GM10847 (cell line): ENCODE data around the gene UHRF2.

ENCODE experiments used
- POLR2A ChIP-seq: IDR thresholded peaks from 2 replicates; pipeline ENCODE4 v1.6.1; 2011; ENCODE audit not compliant: insufficient read length; ENCODE audit errors: extremely low read depth

UHRF2 gene

GRCh38 chr9:6460189-6460768 is 47.3 kb downstream of the UHRF2 start:
- TF ChIP-seq POLR2A: no peak

GRCh38 chr9:6461619-6462018 is 48.6 kb downstream of the UHRF2 start:
- no peak for TF ChIP-seq POLR2A

- no peak for TF ChIP-seq POLR2A
Measured at GRCh38 chr9:6467006-6467625, 54.1 kb downstream of the UHRF2 start.

- no peak for TF ChIP-seq POLR2A
Measured at GRCh38 chr9:6471231-6471850, 58.3 kb downstream of the UHRF2 start.

DNA sequence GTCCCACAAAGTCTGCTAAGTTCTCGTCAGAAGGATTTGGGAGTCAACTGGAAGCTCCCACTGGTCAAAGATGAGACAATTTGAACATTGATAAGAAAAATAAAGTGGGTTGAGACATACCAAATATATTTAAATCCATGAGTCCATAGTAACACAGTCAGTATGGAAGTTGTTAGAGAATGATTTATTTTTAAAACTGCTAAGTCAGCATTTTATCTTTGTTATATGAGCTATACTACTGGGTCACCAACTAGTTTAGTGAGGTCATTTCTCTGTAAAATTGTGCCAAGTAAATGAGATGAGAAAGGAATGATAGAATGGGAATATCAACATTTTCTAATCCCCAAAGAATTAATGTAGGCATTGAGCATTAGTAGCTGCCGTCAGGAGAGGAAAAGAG is 60.2 kb downstream of the UHRF2 start:
- no peak for TF ChIP-seq POLR2A

DNA sequence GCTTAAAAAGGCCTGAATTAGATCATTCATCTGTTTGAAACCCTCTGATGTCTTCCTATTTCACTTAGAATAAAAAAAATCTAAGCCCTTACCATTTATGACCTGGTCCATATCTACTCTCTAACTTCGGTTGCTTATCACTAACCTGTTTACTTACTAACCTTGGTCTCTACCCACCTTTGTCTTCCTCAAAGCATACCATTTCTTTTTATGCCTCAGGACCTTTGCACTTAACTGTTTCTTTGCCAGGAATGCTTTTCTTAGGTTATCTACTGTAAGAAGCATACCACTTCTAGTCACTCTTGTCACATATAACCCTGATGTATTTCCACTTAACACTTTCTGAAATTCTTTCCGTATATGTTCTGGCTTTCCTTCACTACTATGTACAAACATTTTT is 67.0 kb downstream of the UHRF2 start:
- no peak for TF ChIP-seq POLR2A

DNA sequence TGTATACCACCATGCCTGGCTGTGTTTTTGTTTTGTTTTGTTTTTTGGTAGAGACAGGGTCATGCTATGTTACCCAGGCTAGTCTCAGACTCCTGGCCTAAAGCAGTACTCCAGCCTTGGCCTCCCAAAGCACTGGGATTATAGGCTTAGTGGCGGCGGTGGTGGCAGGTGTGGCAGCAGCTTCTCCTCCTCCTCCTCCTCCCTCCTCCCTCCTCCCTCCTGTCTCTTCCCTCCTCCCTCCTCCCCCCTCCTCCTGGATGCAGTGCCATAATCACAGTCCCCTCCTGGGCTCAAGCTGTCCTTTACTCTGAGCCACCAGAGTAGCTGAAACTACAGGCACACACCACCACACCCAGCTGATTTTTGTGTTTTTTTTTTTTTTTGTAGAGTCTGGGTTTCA is 71.2 kb downstream of the UHRF2 start:
- TF ChIP-seq POLR2A: no peak

- TF ChIP-seq POLR2A: no peak
Measured at GRCh38 chr9:6488395-6488794, 75.4 kb downstream of the UHRF2 start.

- TF ChIP-seq POLR2A: no peak
Measured at GRCh38 chr9:6489099-6489498, 76.1 kb downstream of the UHRF2 start.

DNA sequence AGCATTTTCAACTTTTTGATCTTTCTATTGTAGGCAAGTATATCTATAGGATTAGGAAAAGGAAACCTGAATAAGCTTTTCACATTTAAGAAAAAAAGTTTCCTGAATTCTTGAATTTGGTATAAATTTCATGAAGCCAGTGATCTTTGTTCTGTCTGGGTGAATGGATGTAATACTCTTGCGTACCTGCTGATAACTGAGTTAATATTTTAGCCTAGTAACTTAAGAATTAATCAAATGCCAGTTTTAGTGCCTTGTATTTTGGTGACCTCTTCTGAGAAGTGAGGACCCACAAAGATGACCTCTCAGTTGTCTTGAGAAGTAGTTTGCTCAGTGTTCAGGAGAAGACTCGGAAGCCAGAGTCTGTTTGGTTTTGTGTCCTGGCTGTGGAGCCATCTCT is 77.9 kb downstream of the UHRF2 start:
- TF ChIP-seq POLR2A: no peak

DNA sequence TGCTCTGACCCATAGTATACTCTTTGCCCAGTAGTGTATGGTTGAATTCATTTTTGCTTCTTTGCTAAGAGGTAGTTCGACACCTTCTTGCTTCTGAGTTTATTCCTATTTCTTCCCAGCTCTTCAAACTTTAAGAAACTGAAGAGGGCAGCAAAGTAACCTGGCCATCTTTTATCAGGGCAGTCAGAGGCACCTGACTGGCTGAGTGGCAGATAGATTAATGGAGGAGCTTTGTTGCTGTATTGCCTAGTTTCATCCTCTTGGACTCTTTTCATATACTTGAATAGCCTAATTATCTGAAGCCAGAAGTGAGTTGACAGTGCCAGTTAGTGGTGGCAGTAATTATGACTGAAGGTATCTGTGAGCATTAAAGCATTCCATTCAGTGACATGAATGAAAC is 82.5 kb downstream of the UHRF2 start:
- no peak for TF ChIP-seq POLR2A

DNA sequence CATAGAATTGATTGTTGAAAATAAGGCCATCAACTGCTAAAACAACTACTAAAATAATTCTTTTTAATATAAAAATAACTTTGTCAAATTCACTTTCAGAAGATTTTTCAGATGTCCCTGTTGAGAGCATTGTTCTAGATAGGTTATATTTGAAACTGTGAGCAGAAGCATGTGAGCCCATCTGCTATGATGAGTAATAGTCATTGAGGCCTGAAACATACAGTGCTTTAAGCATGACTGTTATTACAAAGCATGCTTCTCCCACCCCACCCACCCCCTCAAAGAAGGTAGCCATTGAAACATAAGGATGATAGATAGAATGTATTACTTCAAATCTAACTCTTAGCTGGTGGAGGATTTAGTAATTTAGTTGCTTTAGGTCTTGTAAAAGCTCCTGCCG is 86.0 kb downstream of the UHRF2 start:
- no peak for TF ChIP-seq POLR2A

GRCh38 chr9:6501526-6502210 is 88.7 kb downstream of the UHRF2 start:
- TF ChIP-seq POLR2A: no peak

- no peak for TF ChIP-seq POLR2A
Measured at GRCh38 chr9:6502399-6502798, 89.4 kb downstream of the UHRF2 start.

- TF ChIP-seq POLR2A: no peak
Measured at GRCh38 chr9:6506571-6506970, 93.6 kb downstream of the UHRF2 start.

- TF ChIP-seq POLR2A: no peak
Measured at GRCh38 chr9:6512085-6512657, 99.2 kb downstream of the UHRF2 start.
